Parathyroid adenoma (tissue), 2 donors: ENCODE results near the gene TTC28.
A peak's percentile ranks its signal among the peaks of the same experiment; 100 is the strongest.

Experiments
- H2AFZ ChIP-seq: fragments of 300-600 bp; sonication (generic); one replicate; pipeline ENCODE4 v1.7.0; 2017; ENCODE audit warnings: antibody characterized with exemption, mild to moderate bottlenecking
- H3K27ac ChIP-seq: fragments of 300-600 bp; sonication (generic); one replicate; pipeline ENCODE4 v1.7.0; 2017
- H3K27me3 ChIP-seq: fragments of 300-600 bp; sonication (generic); one replicate; pipeline ENCODE4 v1.7.0; 2017; ENCODE audit warnings: low read length; ENCODE audit not compliant: control insufficient read depth, insufficient read depth
- H3K36me3 ChIP-seq: fragments of 300-600 bp; sonication (generic); one replicate; pipeline ENCODE4 v1.7.0; 2017; ENCODE audit warnings: low read length; ENCODE audit not compliant: control insufficient read depth, insufficient read depth
- H3K4me1 ChIP-seq: fragments of 300-600 bp; sonication (generic); one replicate; pipeline ENCODE4 v1.7.0; 2017; ENCODE audit warnings: control low read depth
- H3K4me2 ChIP-seq: fragments of 300-600 bp; sonication (generic); one replicate; pipeline ENCODE4 v1.7.0; 2017; ENCODE audit warnings: low read length
- H3K4me3 ChIP-seq: fragments of 300-600 bp; sonication (generic); one replicate; pipeline ENCODE4 v1.7.0; 2017; ENCODE audit warnings: low read depth, low read length
- H3K79me2 ChIP-seq: fragments of 300-600 bp; sonication (generic); one replicate; pipeline ENCODE4 v1.7.0; 2017; ENCODE audit warnings: control low read depth
- H3K9ac ChIP-seq: fragments of 300-600 bp; sonication (generic); one replicate; pipeline ENCODE4 v1.7.0; 2017; ENCODE audit warnings: mild to moderate bottlenecking
- H3K9me3 ChIP-seq: fragments of 300-600 bp; sonication (generic); one replicate; pipeline ENCODE4 v1.7.0; 2017; ENCODE audit warnings: low read length; ENCODE audit not compliant: control insufficient read depth
- TF ChIP-seq, protein P1 (sequence below): fragments of 300-600 bp; sonication (generic); IDR thresholded peaks from one replicate; pipeline ENCODE4 v1.7.0; 2017; ENCODE audit warnings: antibody characterized with exemption, mild to moderate bottlenecking
- donor health status: primary hyperparathyroidism.

Gene TTC28

GRCh38 chr22:28009272-28009827 lies 670.3 kb downstream of the TTC28 start:
- Histone ChIP-seq H3K27me3 (no peaks in the 10 kb centered on the region), H3K36me3 (no peaks in the 10 kb centered on the region), H3K9me3 (no peaks in the 10 kb centered on the region), H3K4me2 (no peak overlapping the region), H2AFZ (no peak overlapping the region), H3K9ac (no peak overlapping the region), H3K4me1 (no peaks in the 10 kb centered on the region), H3K79me2 (no peaks in the 10 kb centered on the region), H3K27ac (no peak overlapping the region), H3K4me3 (no peak overlapping the region)
- TF ChIP-seq, protein P1, sequence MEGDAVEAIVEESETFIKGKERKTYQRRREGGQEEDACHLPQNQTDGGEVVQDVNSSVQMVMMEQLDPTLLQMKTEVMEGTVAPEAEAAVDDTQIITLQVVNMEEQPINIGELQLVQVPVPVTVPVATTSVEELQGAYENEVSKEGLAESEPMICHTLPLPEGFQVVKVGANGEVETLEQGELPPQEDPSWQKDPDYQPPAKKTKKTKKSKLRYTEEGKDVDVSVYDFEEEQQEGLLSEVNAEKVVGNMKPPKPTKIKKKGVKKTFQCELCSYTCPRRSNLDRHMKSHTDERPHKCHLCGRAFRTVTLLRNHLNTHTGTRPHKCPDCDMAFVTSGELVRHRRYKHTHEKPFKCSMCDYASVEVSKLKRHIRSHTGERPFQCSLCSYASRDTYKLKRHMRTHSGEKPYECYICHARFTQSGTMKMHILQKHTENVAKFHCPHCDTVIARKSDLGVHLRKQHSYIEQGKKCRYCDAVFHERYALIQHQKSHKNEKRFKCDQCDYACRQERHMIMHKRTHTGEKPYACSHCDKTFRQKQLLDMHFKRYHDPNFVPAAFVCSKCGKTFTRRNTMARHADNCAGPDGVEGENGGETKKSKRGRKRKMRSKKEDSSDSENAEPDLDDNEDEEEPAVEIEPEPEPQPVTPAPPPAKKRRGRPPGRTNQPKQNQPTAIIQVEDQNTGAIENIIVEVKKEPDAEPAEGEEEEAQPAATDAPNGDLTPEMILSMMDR = peak; percentile 76

DNA sequence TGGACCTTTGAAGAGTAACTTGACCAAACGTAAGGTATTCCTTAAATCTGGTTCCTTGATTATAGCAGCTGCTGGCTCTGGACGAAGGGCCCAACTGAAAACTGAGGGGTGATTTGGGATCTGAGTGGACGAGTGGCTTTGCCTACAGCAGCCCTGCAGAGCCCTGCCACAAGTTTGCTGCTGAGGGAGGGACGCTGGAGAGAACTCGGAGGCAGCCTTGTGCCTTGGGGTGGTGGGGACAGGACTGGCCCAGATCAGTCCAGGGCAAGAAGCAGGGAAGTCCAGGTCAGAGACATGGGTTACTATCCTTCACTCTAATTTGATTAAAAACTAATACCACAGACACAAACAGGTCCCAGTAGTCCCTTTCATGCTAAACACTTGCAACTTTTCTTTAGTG lies 671.0 kb downstream of the TTC28 start:
- no peak overlapping the region for H3K4me3 ChIP-seq
- no peak overlapping the region for H2AFZ ChIP-seq
- no peaks in the 10 kb centered on the region for H3K79me2 ChIP-seq
- H3K4me1 ChIP-seq = no peaks in the 10 kb centered on the region
- no peaks in the 10 kb centered on the region for H3K9me3 ChIP-seq
- H3K9ac ChIP-seq = no peak overlapping the region
- no peak overlapping the region for H3K4me2 ChIP-seq
- no peak overlapping the region for H3K27ac ChIP-seq
- H3K36me3 ChIP-seq = no peaks in the 10 kb centered on the region
- TF ChIP-seq, protein P1 = no peak
- H3K27me3 ChIP-seq = no peaks in the 10 kb centered on the region

DNA sequence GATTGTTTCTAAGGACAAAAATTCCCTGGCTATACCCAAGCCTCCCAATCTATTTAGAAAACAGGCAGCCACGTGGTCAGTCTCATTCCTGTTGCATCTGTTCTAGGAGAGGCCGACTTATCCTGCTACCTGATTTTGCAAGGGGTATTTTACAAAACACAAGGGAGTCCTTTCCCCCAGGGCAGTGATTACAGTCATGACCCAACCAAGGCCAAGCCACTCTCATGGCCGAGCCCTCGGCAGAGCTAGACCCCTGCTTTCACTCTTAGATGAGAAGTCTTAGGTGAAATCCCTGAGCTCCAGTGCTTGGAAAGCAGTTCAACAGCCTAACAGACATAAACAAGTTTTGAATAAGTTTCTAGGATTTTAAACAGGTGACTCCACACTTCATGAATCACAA lies 671.6 kb downstream of the TTC28 start:
- TF ChIP-seq, protein P1 = no peak
- Histone ChIP-seq H3K9ac (no peak overlapping the region), H3K9me3 (no peaks in the 10 kb centered on the region), H3K79me2 (no peaks in the 10 kb centered on the region), H3K4me1 (no peaks in the 10 kb centered on the region), H3K36me3 (no peaks in the 10 kb centered on the region), H3K4me2 (no peak overlapping the region), H2AFZ (no peak overlapping the region), H3K27me3 (no peaks in the 10 kb centered on the region), H3K4me3 (no peak overlapping the region), H3K27ac (no peak overlapping the region)

DNA sequence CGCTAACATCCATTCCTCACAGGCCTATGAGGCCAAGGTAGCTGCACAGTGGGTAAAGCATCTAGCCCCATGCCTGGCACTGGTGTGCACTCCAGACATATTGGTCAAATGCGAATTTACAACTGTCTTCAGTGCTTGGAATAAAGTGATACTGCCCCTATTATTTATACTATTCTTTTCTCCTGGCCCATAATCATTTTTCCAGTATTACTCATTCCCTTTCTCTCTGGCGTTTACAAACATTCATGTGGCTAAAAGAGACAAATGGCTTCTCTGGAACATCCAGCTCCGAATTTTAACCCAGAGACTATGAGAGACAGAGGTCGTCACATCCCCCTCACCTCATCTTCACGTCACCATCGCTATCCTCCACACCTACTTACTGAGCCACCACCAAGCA lies 673.4 kb downstream of the TTC28 start:
- H3K36me3 ChIP-seq = no peaks in the 10 kb centered on the region
- H3K4me3 ChIP-seq = no peak overlapping the region
- TF ChIP-seq, protein P1 = no peak
- H2AFZ ChIP-seq = no peak overlapping the region
- H3K27ac ChIP-seq = no peak overlapping the region
- H3K79me2 ChIP-seq = no peaks in the 10 kb centered on the region
- no peak overlapping the region for H3K4me2 ChIP-seq
- no peak overlapping the region for H3K9ac ChIP-seq
- H3K4me1 ChIP-seq = no peaks in the 10 kb centered on the region
- H3K9me3 ChIP-seq = no peaks in the 10 kb centered on the region
- H3K27me3 ChIP-seq = no peaks in the 10 kb centered on the region

- H3K4me1 ChIP-seq = no peaks in the 10 kb centered on the region
- H3K9me3 ChIP-seq = no peaks in the 10 kb centered on the region
- H3K79me2 ChIP-seq = no peaks in the 10 kb centered on the region
- TF ChIP-seq, protein P1 = no peak
- no peak overlapping the region for H3K9ac ChIP-seq
- H2AFZ ChIP-seq = no peak overlapping the region
- H3K4me2 ChIP-seq = no peak overlapping the region
- no peak overlapping the region for H3K27ac ChIP-seq
- H3K4me3 ChIP-seq = no peak overlapping the region
- no peaks in the 10 kb centered on the region for H3K36me3 ChIP-seq
- H3K27me3 ChIP-seq = no peaks in the 10 kb centered on the region
Measured at GRCh38 chr22:28005513-28005912, 674.1 kb downstream of the TTC28 start.
